Suprapubic skin (tissue), 3 donors: Measurements from ENCODE around the gene CLSTN1.

Experiments
- POLR2AphosphoS5 ChIP-seq, 3 donors: sonication (generic); formaldehyde crosslinking; IDR thresholded peaks; one replicate each; pipeline ENCODE4 v1.6.1; 2017; ENCODE audit warnings: antibody characterized with exemption in 3 of 3
- TF ChIP-seq, protein P1 (sequence below), 2 donors: fragments of 200-600 bp in 1 of 2; fragments of 450-650 bp in 1 of 2; sonication (generic) in 1 of 2; IDR thresholded peaks; one replicate each; pipeline ENCODE4 v1.5.1; 2016 to 2019; ENCODE audit warnings: antibody characterized with exemption in 2 of 2, mild to moderate bottlenecking in 1 of 2, moderate library complexity in 1 of 2

DNA sequence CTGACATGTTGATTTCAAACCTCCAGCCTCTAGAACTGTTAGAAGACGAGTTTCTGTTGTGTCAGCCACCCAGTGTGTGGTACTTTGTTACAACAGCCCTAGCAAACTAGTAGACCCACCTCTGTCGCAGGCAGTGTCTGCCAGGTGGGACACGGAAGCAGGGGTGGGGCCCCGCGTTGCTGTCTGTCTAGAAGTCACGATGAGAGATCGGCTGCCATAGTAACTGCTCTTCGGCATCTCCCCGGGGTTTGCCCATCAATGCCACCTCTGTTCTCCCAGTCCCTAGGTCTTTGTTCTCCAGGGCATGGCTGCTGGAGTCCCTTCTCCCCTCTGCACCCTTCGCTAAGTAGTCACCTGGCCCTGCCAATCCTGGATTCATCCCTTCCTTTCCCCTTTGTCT, 15.2 kb upstream of the CLSTN1 start:
- TF ChIP-seq POLR2AphosphoS5 (IDR thresholded peaks at IDR 0.05), result no peak
- TF ChIP-seq, protein P1, sequence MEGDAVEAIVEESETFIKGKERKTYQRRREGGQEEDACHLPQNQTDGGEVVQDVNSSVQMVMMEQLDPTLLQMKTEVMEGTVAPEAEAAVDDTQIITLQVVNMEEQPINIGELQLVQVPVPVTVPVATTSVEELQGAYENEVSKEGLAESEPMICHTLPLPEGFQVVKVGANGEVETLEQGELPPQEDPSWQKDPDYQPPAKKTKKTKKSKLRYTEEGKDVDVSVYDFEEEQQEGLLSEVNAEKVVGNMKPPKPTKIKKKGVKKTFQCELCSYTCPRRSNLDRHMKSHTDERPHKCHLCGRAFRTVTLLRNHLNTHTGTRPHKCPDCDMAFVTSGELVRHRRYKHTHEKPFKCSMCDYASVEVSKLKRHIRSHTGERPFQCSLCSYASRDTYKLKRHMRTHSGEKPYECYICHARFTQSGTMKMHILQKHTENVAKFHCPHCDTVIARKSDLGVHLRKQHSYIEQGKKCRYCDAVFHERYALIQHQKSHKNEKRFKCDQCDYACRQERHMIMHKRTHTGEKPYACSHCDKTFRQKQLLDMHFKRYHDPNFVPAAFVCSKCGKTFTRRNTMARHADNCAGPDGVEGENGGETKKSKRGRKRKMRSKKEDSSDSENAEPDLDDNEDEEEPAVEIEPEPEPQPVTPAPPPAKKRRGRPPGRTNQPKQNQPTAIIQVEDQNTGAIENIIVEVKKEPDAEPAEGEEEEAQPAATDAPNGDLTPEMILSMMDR (IDR thresholded peaks at IDR 0.05), result no peak
